OCI-LY7 (cell line): Measurements from ENCODE around the gene LRRC37A2.
"Not testable (repeated sequence)": the region's sequence is repeated elsewhere in the genome, so short reads cannot be mapped to it uniquely, and the experiment has no call there.

ENCODE experiments used
- CTCF ChIP-seq: fragments of 200-600 bp; sonication (generic); conservative IDR thresholded peaks from 2 replicates; pipeline ENCODE4 v1.5.1; 2014; ENCODE audit warnings: mild to moderate bottlenecking, antibody characterized with exemption, low read length, moderate library complexity, mixed read lengths
- EZH2phosphoT487 ChIP-seq: fragments of 200-600 bp; sonication (generic); IDR thresholded peaks from 2 replicates; pipeline ENCODE4 v1.6.1; 2018; ENCODE audit warnings: low read depth, borderline replicate concordance, mild to moderate bottlenecking, mixed run types, antibody characterized with exemption, low read length, moderate library complexity, mixed read lengths

- not testable (repeated sequence) for TF ChIP-seq CTCF, EZH2phosphoT487
Measured at GRCh38 chr17:46505896-46506295, 6.4 kb upstream of the LRRC37A2 start.
